ACC112 (cell line): ENCODE results near the gene CDYL2.

ENCODE experiments used
- H2AFZ ChIP-seq: fragments of 200-600 bp; sonication (generic); one replicate; pipeline ENCODE4 v1.6.0; 2017; ENCODE audit warnings: antibody characterized with exemption, low read length; ENCODE audit not compliant: unreplicated experiment
- H3K27ac ChIP-seq: fragments of 200-600 bp; sonication (generic); 2 replicates; pipeline ENCODE4 v1.5.1; 2014; ENCODE audit warnings: low read depth, mild to moderate bottlenecking, antibody characterized with exemption, low read length, moderate library complexity
- H3K27me3 ChIP-seq: fragments of 200-600 bp; sonication (generic); 2 replicates; pipeline ENCODE4 v1.6.1; 2014; ENCODE audit warnings: mild to moderate bottlenecking, antibody characterized with exemption, low read length, moderate library complexity, mixed read lengths; ENCODE audit not compliant: insufficient read depth
- H3K36me3 ChIP-seq: fragments of 200-600 bp; sonication (generic); 2 replicates; pipeline ENCODE4 v1.6.1; 2016; ENCODE audit warnings: mild to moderate bottlenecking, antibody characterized with exemption, low read length, moderate library complexity, mixed read lengths; ENCODE audit not compliant: insufficient read depth
- H3K4me1 ChIP-seq: fragments of 200-600 bp; sonication (generic); one replicate; pipeline ENCODE4 v1.6.1; 2016; ENCODE audit warnings: low read length, mixed read lengths; ENCODE audit not compliant: insufficient read depth, unreplicated experiment, control insufficient read depth
- H3K4me3 ChIP-seq: fragments of 200-600 bp; sonication (generic); 2 replicates; pipeline ENCODE4 v1.5.1; 2014; ENCODE audit warnings: mild to moderate bottlenecking, low read depth, low read length
- H3K79me2 ChIP-seq: fragments of 200-600 bp; sonication (generic); one replicate; pipeline ENCODE4 v1.6.0; 2016; ENCODE audit warnings: low read length; ENCODE audit not compliant: control insufficient read depth, unreplicated experiment, insufficient read depth

CDYL2 gene

DNA sequence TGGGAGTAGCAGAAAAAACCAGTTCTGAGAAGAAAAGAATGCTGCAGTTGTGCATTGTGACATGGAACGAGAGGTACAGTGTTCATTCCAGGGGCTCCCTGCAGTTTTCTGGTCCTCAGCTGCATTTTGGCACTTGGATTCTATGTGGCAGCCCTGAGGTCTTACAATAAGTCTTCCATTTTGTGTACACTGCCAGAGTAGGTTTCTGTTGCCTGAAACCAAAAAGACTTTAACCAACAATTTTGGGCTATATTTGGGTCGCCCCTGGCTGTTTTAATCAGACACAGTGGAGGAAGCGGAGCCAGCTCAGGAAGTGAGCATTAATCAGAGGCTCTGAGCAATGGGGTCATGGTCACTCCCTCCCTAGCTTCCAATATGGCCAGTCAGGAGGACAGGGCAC lies 247.9 kb downstream of the CDYL2 start:
- Histone ChIP-seq H3K27me3 (peaks cover 15% of the 10 kb centered on the region; the same call in 1 of the 2 replicates), H2AFZ (no peak overlapping the region), H3K4me3 (no peak overlapping the region), H3K79me2 (no peaks in the 10 kb centered on the region), H3K36me3 (no peaks in the 10 kb centered on the region), H3K4me1 (no peaks in the 10 kb centered on the region), H3K27ac (no peak overlapping the region)

DNA sequence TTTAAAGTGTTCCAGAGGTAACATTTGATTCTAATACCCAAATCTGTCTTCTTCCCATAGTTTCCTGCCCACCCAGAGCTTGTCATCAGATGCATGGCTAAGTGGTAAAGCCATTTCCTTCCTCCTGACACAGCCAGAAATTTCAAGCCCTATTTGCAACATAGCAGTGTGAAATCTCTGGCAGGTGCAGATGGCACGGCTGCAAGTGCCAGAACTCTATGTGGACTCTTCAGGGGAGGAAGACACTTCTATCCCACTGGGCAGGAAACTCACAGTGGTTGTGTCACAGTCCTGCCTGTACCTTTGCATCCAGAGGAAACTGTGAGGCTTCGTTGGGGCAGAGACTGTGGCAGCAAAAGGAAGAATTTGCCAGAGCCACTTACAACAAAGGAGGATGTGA lies 250.4 kb downstream of the CDYL2 start:
- H3K79me2 ChIP-seq: no peaks in the 10 kb centered on the region
- H3K4me3 ChIP-seq: no peak overlapping the region
- H3K4me1 ChIP-seq: peaks cover 6% of the 10 kb centered on the region
- no peak overlapping the region for H3K27ac ChIP-seq
- H3K27me3 ChIP-seq: no peaks in the 10 kb centered on the region
- H2AFZ ChIP-seq: no peak overlapping the region
- no peaks in the 10 kb centered on the region for H3K36me3 ChIP-seq

DNA sequence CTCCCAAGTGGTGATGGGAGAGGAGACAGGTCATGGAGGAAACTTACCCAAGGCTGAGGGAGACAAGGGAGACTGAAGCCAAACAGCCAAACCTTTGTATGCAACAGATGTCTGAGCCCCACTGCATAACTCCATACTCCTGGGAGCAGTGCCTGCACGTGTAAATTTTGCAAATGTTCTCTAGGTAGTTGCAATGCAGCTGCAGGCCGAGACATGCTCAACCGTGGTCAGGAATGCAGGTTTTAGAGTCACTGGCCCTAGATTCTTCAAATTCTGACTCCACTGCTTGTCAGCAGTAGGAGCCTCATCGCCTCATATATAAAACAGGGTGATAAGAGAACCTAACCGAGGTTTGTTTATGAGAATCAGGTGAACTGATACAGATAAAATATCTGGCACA lies 252.1 kb downstream of the CDYL2 start:
- no peak overlapping the region for H3K4me3 ChIP-seq
- H3K79me2 ChIP-seq: no peaks in the 10 kb centered on the region
- H3K27me3 ChIP-seq: 0 out of 2 replicates have a peak, but pooled peaks cover 2% of the 10 kb centered on the region
- peaks cover 6% of the 10 kb centered on the region for H3K4me1 ChIP-seq
- H3K27ac ChIP-seq: no peak overlapping the region
- H3K36me3 ChIP-seq: no peaks in the 10 kb centered on the region
- H2AFZ ChIP-seq: no peak overlapping the region
